A673 (cell line): ENCODE measurements around the gene SCAI. TPM values are rescaled to one million over a fixed set of nuclear protein-coding genes. Genes with fewer than 3 reads are reported as not detected.
A peak's percentile ranks its signal among the peaks of the same experiment; 100 is the strongest.

Source experiments
- BruUV-seq: library from RNA; stranded (reverse); fragments of 400-500 nt; replicated peaks from 2 replicates; lab custom pipeline; 2021; lab: Mats Ljungman, UMichigan
- CTCF ChIA-PET: fragments of 300-600 bp; sonication (Branson Sonifier 250); formaldehyde crosslinking; loops from one replicate; lab custom pipeline; 2022; ENCODE audit warnings: antibody characterized with exemption; lab: Charles Lee
- POLR2A ChIA-PET: fragments of 300-600 bp; sonication (Branson Sonifier 250); formaldehyde crosslinking; loops from one replicate; lab custom pipeline; 2022; ENCODE audit warnings: antibody characterized with exemption; ENCODE audit not compliant: low non-redundant PET; lab: Charles Lee
- DNase-seq: peaks from one replicate; pipeline ENCODE4 v3.0.0-alpha.2; 2015; ENCODE audit warnings: low spot score
- H3K27ac ChIP-seq: fragments of 200-600 bp; sonication (generic); 2 replicates; pipeline ENCODE4 v1.5.1; 2016; ENCODE audit warnings: mixed run types, low read depth, mild to moderate bottlenecking, mixed read lengths, antibody characterized with exemption, low read length; ENCODE audit not compliant: poor library complexity, severe bottlenecking
- H3K27me3 ChIP-seq: fragments of 200-600 bp; sonication (generic); replicated peaks from 2 replicates; pipeline ENCODE4 v1.6.1; 2017; ENCODE audit warnings: mixed run types, low read depth, mild to moderate bottlenecking, mixed read lengths, antibody characterized with exemption, low read length; ENCODE audit not compliant: insufficient read depth, poor library complexity
- H3K36me3 ChIP-seq: fragments of 200-600 bp; sonication (generic); 2 replicates; pipeline ENCODE4 v1.6.1; 2016; ENCODE audit warnings: mixed run types, mild to moderate bottlenecking, mixed read lengths, antibody characterized with exemption, low read length; ENCODE audit not compliant: insufficient read depth, poor library complexity, severe bottlenecking
- H3K4me1 ChIP-seq: fragments of 200-600 bp; sonication (generic); 2 replicates; pipeline ENCODE4 v1.6.1; 2017; ENCODE audit warnings: mixed run types, mild to moderate bottlenecking, mixed read lengths, antibody characterized with exemption, low read length; ENCODE audit not compliant: insufficient read depth, poor library complexity, severe bottlenecking
- H3K4me3 ChIP-seq: fragments of 200-600 bp; sonication (generic); 2 replicates; pipeline ENCODE4 v1.5.1; 2016; ENCODE audit warnings: low read depth, mixed run types, mild to moderate bottlenecking, mixed read lengths, low read length; ENCODE audit not compliant: poor library complexity, severe bottlenecking
- H3K9me3 ChIP-seq: fragments of 200-600 bp; sonication (generic); 2 replicates; pipeline ENCODE4 v1.6.1; 2016; ENCODE audit warnings: mixed run types, low read depth, mild to moderate bottlenecking, mixed read lengths, antibody characterized with exemption, low read length; ENCODE audit not compliant: poor library complexity, severe bottlenecking
- CTCF ChIP-seq: fragments of 300-800, 200-600 bp; sonication (generic); conservative IDR thresholded peaks from 2 replicates; pipeline ENCODE4 v1.5.1; 2017; ENCODE audit warnings: low read depth, mild to moderate bottlenecking, antibody characterized with exemption, low read length, moderate library complexity, mixed read lengths
- EZH2 ChIP-seq: fragments of 200-600 bp; sonication (generic); IDR thresholded peaks from 2 replicates; pipeline ENCODE4 v1.6.1; 2017; ENCODE audit warnings: borderline replicate concordance, low read depth, mild to moderate bottlenecking, mixed read lengths, antibody characterized with exemption, low read length; ENCODE audit not compliant: poor library complexity, severe bottlenecking
- intact Hi-C: fragments of 100-400 bp; cut with micrococcal nuclease; formaldehyde crosslinking; loops from one replicate; pipeline ENCODE4 v1.10.0; 2022; ENCODE audit not compliant: unreplicated experiment
- total RNA-seq: library from RNA; stranded (reverse); gene quantifications from 2 replicates; pipeline ENCODE4 v1.2.3, GENCODE V29; 2021

SCAI gene
- total RNA-seq, 1 experiment from 2014 or later: 14.1 TPM

GRCh38 chr9:125142560-125143376, 560 bp downstream of the SCAI start:
- ChIA-PET POLR2A (no interaction called here), CTCF (interaction anchor here (0.6 to 0.9 kb wide), 3 partner anchors 133 to 1441 kb away, joined by 4 read pairs; no protein-coding TSS in a partner anchor)
- no TSS peak for BruUV-seq
- Histone ChIP-seq H3K27ac (peak overlapping the region; percentile 48), H3K4me3 (peak overlapping the region; percentile 64), H3K36me3 (peaks cover 5% of the 10 kb centered on the region), H3K4me1 (no peaks in the 10 kb centered on the region), H3K27me3 (no peaks in the 10 kb centered on the region), H3K9me3 (no peaks in the 10 kb centered on the region)
- intact Hi-C loops: loop anchor here (1.0 to 10.0 kb wide), 4 partner anchors 46 to 370 kb away; partner anchors contain the start of genes GOLGA1, NR6A1, PPP6C and WDR38
- TF ChIP-seq EZH2: no peak
- TF ChIP-seq CTCF: no peak
- DNase-seq: peak; percentile 18

DNA sequence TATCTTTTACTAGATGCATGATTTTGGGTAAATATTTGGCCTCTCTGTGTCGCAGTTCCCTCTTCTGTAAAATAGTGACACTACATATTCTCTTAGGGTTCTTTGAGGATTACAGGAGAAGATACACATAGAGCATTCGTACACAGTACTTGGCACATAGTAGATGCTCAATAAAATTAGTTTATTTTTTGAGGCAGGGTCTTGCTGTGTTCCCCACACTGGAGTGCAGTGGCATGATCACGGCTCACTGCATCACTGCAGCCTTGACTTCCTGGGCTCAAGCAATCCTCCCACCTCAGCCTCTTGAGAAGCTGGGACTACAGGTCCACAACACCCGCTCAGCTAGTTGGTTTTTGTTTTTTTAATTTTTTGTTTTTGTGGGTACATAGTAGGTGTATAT, 1.6 kb downstream of the SCAI start:
- Histone ChIP-seq H3K4me3 (no peak overlapping the region), H3K27ac (no peak overlapping the region), H3K27me3 (no peaks in the 10 kb centered on the region), H3K36me3 (peaks cover 5% of the 10 kb centered on the region), H3K9me3 (no peaks in the 10 kb centered on the region), H3K4me1 (no peaks in the 10 kb centered on the region)
- no peak for DNase-seq
- CTCF ChIA-PET: no interaction called here
- TF ChIP-seq CTCF: no peak
- no peak for TF ChIP-seq EZH2
- intact Hi-C loops: loop anchor here (2.0 to 10.0 kb wide), 3 partner anchors 47 to 369 kb away; partner anchors contain the start of genes NR6A1, PPP6C and WDR38
- TSS peak; percentile 43 for BruUV-seq
- POLR2A ChIA-PET: no interaction called here

GRCh38 chr9:125141251-125141650, 2.1 kb downstream of the SCAI start:
- no TSS peak for BruUV-seq
- POLR2A ChIA-PET: no interaction called here
- Histone ChIP-seq H3K4me3 (no peak overlapping the region), H3K27ac (no peak overlapping the region), H3K4me1 (no peaks in the 10 kb centered on the region), H3K36me3 (peaks cover 5% of the 10 kb centered on the region), H3K27me3 (no peaks in the 10 kb centered on the region), H3K9me3 (no peaks in the 10 kb centered on the region)
- no peak for DNase-seq
- intact Hi-C loops: loop anchor here (5.0 to 10.0 kb wide), 2 partner anchors 286 to 369 kb away; partner anchors contain the start of genes NR6A1 and WDR38
- CTCF ChIA-PET: no interaction called here
- no peak for TF ChIP-seq EZH2
- TF ChIP-seq CTCF: no peak
